Loucy (cell line): ENCODE measurements around the gene ZNF436.

ENCODE experiments used
- H2AFZ ChIP-seq: fragments of 200-600 bp; sonication (generic); 2 replicates; pipeline ENCODE4 v1.6.0; 2016; ENCODE audit warnings: antibody characterized with exemption, mild to moderate bottlenecking, low read length, moderate library complexity
- H3F3A ChIP-seq: fragments of 200-600 bp; 2 replicates; pipeline ENCODE4 v1.6.0; 2016; ENCODE audit warnings: antibody characterized with exemption, low read depth, mild to moderate bottlenecking
- H3K27me3 ChIP-seq: fragments of 200-600 bp; sonication (generic); 2 replicates; pipeline ENCODE4 v1.6.1; 2014; ENCODE audit warnings: low read length, mild to moderate bottlenecking; ENCODE audit not compliant: insufficient read depth, poor library complexity, severe bottlenecking
- H3K36me3 ChIP-seq: fragments of 200-600 bp; sonication (generic); 2 replicates; pipeline ENCODE4 v1.6.1; 2016; ENCODE audit warnings: low read length; ENCODE audit not compliant: insufficient read depth
- H3K4me1 ChIP-seq: fragments of 200-600 bp; sonication (generic); 2 replicates; pipeline ENCODE4 v1.5.1; 2014; ENCODE audit warnings: low read length, mild to moderate bottlenecking; ENCODE audit not compliant: insufficient read depth, poor library complexity, severe bottlenecking
- H3K4me2 ChIP-seq: fragments of 200-600 bp; sonication (generic); 2 replicates; pipeline ENCODE4 v1.6.0; 2014; ENCODE audit warnings: antibody characterized with exemption, low read length, low read depth, mild to moderate bottlenecking; ENCODE audit not compliant: poor library complexity, severe bottlenecking
- H3K4me3 ChIP-seq: fragments of 200-600 bp; sonication (generic); 2 replicates; pipeline ENCODE4 v1.5.1; 2014; ENCODE audit warnings: low read length, mild to moderate bottlenecking, mixed read lengths; ENCODE audit not compliant: poor library complexity, severe bottlenecking
- H3K79me2 ChIP-seq: fragments of 200-600 bp; sonication (generic); 2 replicates; pipeline ENCODE4 v1.6.1; 2014; ENCODE audit warnings: low read length; ENCODE audit not compliant: insufficient read depth
- H3K9ac ChIP-seq: fragments of 200-600 bp; sonication (generic); 2 replicates; pipeline ENCODE4 v1.6.0; 2014; ENCODE audit warnings: mild to moderate bottlenecking, low read depth, low read length, moderate library complexity; ENCODE audit not compliant: poor library complexity, severe bottlenecking
- H3K9me2 ChIP-seq: fragments of 200-600 bp; sonication (generic); replicated peaks from 2 replicates; pipeline ENCODE4 v1.6.1; 2016; ENCODE audit warnings: low read depth, low read length, mixed read lengths
- H3K9me3 ChIP-seq: fragments of 200-600 bp; sonication (generic); 2 replicates; pipeline ENCODE4 v1.6.1; 2014; ENCODE audit warnings: mild to moderate bottlenecking, antibody characterized with exemption, low read length, low read depth; ENCODE audit not compliant: insufficient read depth
- H4K20me1 ChIP-seq: fragments of 200-600 bp; sonication (generic); 2 replicates; pipeline ENCODE4 v1.6.0; 2014; ENCODE audit warnings: antibody characterized with exemption, low read length, mild to moderate bottlenecking; ENCODE audit not compliant: insufficient read depth, poor library complexity, severe bottlenecking
- CTCF ChIP-seq: fragments of 200-600 bp; sonication (generic); conservative IDR thresholded peaks from 2 replicates; pipeline ENCODE4 v1.5.1; 2014; ENCODE audit warnings: mild to moderate bottlenecking, antibody characterized with exemption, low read length
- EZH2phosphoT487 ChIP-seq: fragments of 200-600 bp; IDR thresholded peaks from 2 replicates; pipeline ENCODE4 v1.6.1; 2018; ENCODE audit warnings: antibody characterized with exemption, mild to moderate bottlenecking, moderate library complexity, borderline replicate concordance

Gene ZNF436

GRCh38 chr1:23396380-23396779 lies 26.7 kb upstream of the ZNF436 start:
- Histone ChIP-seq H3K9ac (no peak overlapping the region), H3K27me3 (no peaks in the 10 kb centered on the region), H3K9me2 (no peaks in the 10 kb centered on the region), H3K4me1 (no peaks in the 10 kb centered on the region), H3K36me3 (no peaks in the 10 kb centered on the region), H4K20me1 (no peaks in the 10 kb centered on the region), H3K9me3 (no peaks in the 10 kb centered on the region), H3K79me2 (no peaks in the 10 kb centered on the region), H2AFZ (no peak overlapping the region), H3F3A (no peaks in the 10 kb centered on the region), H3K4me3 (no peak overlapping the region), H3K4me2 (no peak overlapping the region)
- TF ChIP-seq EZH2phosphoT487 (no peak), CTCF (no peak)

- Histone ChIP-seq H3K36me3 (no peaks in the 10 kb centered on the region), H4K20me1 (no peaks in the 10 kb centered on the region), H3K4me3 (no peak overlapping the region), H3K27me3 (no peaks in the 10 kb centered on the region), H3K9ac (no peak overlapping the region), H3K4me2 (no peak overlapping the region), H3K9me3 (no peaks in the 10 kb centered on the region), H3K9me2 (no peaks in the 10 kb centered on the region), H3F3A (no peaks in the 10 kb centered on the region), H3K79me2 (no peaks in the 10 kb centered on the region), H3K4me1 (no peaks in the 10 kb centered on the region), H2AFZ (no peak overlapping the region)
- TF ChIP-seq CTCF = no peak
- no peak for TF ChIP-seq EZH2phosphoT487
Measured at GRCh38 chr1:23395849-23396248, 26.2 kb upstream of the ZNF436 start.

- no peak overlapping the region for H3K4me3 ChIP-seq
- H3K9me3 ChIP-seq = no peaks in the 10 kb centered on the region
- no peak overlapping the region for H3K4me2 ChIP-seq
- no peaks in the 10 kb centered on the region for H3K79me2 ChIP-seq
- H3F3A ChIP-seq = no peaks in the 10 kb centered on the region
- H2AFZ ChIP-seq = no peak overlapping the region
- H3K4me1 ChIP-seq = no peaks in the 10 kb centered on the region
- no peaks in the 10 kb centered on the region for H3K9me2 ChIP-seq
- H3K36me3 ChIP-seq = no peaks in the 10 kb centered on the region
- H3K27me3 ChIP-seq = no peaks in the 10 kb centered on the region
- no peaks in the 10 kb centered on the region for H4K20me1 ChIP-seq
- no peak for TF ChIP-seq EZH2phosphoT487
- TF ChIP-seq CTCF = no peak
- no peak overlapping the region for H3K9ac ChIP-seq
Measured at GRCh38 chr1:23395154-23395724, 25.6 kb upstream of the ZNF436 start.
